Measurements from ENCODE around the gene PAH. TPM values are rescaled to one million over a fixed set of nuclear protein-coding genes. Genes with fewer than 3 reads are reported as not detected.
A peak's percentile ranks its signal among the peaks of the same experiment; 100 is the strongest.
"Not testable (repeated sequence)": the region's sequence is repeated elsewhere in the genome, so short reads cannot be mapped to it uniquely, and the experiment has no call there.

Gene PAH
- total and polyA plus RNA-seq, 11 donors = 0.03 to 0.23 TPM; not detected in 9

DNA sequence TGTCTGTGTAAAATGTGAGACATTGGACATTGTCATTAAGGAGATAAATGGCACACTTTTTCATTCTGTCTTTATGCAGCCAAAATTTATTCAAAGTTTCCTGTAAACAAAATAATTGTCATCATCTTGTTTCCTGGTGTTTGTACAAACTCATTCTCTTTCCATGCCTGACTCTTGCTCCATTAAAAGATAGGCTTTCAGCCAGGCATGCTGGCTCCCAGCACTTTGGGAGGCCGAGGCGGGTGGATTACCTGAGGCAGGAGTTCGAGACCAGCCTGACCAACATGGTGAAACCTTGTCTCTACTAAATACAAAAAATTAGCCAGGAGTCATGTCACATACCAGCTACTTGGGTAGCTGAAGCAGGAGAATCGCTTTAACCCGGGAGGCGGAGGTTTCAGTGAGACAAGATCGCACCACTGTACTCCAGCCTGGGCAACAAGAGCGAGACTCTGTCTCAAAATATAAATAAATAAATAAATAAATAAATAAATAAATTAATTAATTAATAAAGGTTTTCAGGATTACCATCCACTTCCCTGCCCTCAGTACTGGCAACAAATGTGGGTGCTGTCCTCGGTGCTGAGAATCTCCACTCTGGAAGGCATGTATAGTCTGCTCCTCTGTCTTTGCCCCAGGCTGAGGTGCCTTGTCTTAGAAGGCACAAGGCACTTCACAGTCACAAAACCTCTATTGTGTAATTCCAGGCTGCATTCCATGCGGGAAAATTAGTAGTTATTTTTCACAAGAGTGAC lies 83.2 kb downstream of the PAH start:
- DNase-seq (no peak), ATAC-seq (no peak)
- WGBS, 4 donors = 65 to 77% (median 75%) methylated on average over 10 of the region's 10 CpGs
- Histone ChIP-seq H3K36me3 (no peaks in the 10 kb centered on the region), H3K27me3 (no peaks in the 10 kb centered on the region), H3K4me1 (no peaks in the 10 kb centered on the region), H3K4me3 (no peak overlapping the region), H3K27ac (no peak overlapping the region), H3K9me3 (no peaks in the 10 kb centered on the region)
- TF ChIP-seq POLR2A (IDR thresholded peaks at IDR 0.05) = no peak
- TF ChIP-seq, protein P1, sequence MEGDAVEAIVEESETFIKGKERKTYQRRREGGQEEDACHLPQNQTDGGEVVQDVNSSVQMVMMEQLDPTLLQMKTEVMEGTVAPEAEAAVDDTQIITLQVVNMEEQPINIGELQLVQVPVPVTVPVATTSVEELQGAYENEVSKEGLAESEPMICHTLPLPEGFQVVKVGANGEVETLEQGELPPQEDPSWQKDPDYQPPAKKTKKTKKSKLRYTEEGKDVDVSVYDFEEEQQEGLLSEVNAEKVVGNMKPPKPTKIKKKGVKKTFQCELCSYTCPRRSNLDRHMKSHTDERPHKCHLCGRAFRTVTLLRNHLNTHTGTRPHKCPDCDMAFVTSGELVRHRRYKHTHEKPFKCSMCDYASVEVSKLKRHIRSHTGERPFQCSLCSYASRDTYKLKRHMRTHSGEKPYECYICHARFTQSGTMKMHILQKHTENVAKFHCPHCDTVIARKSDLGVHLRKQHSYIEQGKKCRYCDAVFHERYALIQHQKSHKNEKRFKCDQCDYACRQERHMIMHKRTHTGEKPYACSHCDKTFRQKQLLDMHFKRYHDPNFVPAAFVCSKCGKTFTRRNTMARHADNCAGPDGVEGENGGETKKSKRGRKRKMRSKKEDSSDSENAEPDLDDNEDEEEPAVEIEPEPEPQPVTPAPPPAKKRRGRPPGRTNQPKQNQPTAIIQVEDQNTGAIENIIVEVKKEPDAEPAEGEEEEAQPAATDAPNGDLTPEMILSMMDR (IDR thresholded peaks at IDR 0.05) = no peak
- intact Hi-C loops (cut with DNase I) = no loop called here

DNA sequence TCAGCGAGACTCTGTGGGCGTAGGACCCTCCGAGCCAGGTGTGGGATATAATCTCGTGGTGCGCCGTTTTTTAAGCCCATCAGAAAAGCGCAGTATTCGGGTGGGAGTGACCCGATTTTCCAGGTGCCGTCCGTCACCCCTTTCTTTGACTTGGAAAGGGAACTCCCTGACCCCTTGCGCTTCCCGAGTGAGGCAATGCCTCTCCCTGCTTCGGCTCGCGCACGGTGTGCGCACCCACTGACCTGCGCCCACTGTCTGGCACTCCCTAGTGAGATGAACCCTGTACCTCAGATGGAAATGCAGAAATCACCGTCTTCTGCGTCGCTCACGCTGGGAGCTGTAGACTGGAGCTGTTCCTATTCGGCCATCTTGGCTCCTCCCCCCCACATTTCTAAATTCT lies 84.2 kb downstream of the PAH start:
- WGBS, 4 donors = 71 to 82% (median 76%) methylated on average over 22 to 24 of the region's 24 CpGs
- H3K4me3 ChIP-seq; ATAC-seq; H3K36me3 ChIP-seq; H3K4me1 ChIP-seq; H3K27ac ChIP-seq; DNase-seq; H3K9me3 ChIP-seq; intact Hi-C loops (cut with DNase I); H3K27me3 ChIP-seq: not testable (repeated sequence)

DNA sequence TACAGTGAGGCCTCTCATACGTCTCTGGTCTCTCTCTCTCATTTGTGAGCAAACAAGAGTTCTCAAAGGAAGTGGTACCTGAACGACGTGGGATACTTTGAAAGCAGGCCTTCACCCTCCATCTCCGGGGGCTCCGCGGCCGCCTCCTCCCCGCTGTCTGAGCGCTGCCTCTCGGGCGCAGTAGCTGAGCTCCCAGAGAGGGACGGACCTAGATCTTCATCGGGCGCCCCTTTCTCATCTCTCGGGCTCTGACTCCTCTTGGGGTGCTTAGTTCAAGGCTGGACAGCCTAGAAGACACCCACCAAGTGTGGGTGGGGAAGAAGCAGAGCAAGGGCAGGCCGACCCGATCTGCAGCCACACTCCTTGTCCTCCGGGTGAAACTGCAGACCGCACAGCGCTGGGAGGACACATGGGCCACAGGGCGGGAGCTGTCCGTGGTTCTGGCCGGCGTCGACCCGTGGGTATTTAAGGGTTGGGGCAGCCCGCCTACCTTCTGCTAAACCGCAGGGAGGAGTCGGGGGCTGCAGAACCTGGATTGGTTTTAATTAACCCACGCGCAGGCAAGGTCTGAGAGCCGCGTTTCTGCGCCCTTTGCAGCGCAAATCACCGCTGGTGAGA lies 92.7 kb downstream of the PAH start:
- intact Hi-C loops (cut with DNase I) = no loop called here
- 3 to 5% (median 4%) methylated on average over 30 to 36 of the region's 36 CpGs for WGBS, 4 donors
- TF ChIP-seq, protein P1 (IDR thresholded peaks at IDR 0.05) = no peak
- TF ChIP-seq POLR2A (IDR thresholded peaks at IDR 0.05) = no peak
- Histone ChIP-seq H3K4me3 (no peak overlapping the region), H3K36me3 (no peaks in the 10 kb centered on the region), H3K27ac (no peak overlapping the region), H3K9me3 (no peaks in the 10 kb centered on the region), H3K4me1 (no peaks in the 10 kb centered on the region), H3K27me3 (peaks cover 0 to 28% (median 7%) of the 10 kb centered on the region in 9 donors)
- DNase-seq = peak; percentile 20 to 63 (median 30)
- peak in 3 of 4 donors; percentile 59 to 83 (median 69) for ATAC-seq

DNA sequence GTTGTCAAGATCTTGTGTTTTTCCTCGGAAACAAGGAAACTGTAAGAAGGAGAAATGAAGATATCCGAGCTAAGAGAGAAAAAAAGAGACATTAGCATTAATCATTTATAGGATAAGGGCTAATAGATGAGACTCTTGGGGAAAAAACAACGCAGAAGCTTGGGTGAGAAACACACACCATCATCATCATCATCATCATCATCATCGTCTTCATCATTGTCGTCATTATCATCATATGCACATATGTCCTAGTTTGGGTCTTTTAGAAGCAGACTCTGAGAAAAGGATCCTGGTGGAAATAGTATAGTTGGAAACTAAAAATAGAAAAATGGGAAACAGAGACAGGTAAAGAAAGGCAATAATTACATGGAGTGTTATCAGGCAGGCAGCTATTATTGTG lies 95.9 kb downstream of the PAH start:
- Histone ChIP-seq H3K4me1 (no peaks in the 10 kb centered on the region), H3K9me3 (no peaks in the 10 kb centered on the region), H3K27me3 (peaks cover 0 to 34% (median 7%) of the 10 kb centered on the region in 9 donors), H3K36me3 (no peaks in the 10 kb centered on the region), H3K27ac (no peak overlapping the region), H3K4me3 (no peak overlapping the region)
- DNase-seq = no peak
- TF ChIP-seq POLR2A (IDR thresholded peaks at IDR 0.05) = no peak
- TF ChIP-seq, protein P1 (IDR thresholded peaks at IDR 0.05) = no peak
- ATAC-seq = no peak
- WGBS, 4 donors = 63 to 73% (median 67%) methylated on average over 5 of the region's 5 CpGs
- intact Hi-C loops (cut with DNase I) = no loop called here
